ENCODE results near the gene ZBTB46.
"Not testable (repeated sequence)": the region's sequence is repeated elsewhere in the genome, so short reads cannot be mapped to it uniquely, and the experiment has no call there.

The ZBTB46 gene

DNA sequence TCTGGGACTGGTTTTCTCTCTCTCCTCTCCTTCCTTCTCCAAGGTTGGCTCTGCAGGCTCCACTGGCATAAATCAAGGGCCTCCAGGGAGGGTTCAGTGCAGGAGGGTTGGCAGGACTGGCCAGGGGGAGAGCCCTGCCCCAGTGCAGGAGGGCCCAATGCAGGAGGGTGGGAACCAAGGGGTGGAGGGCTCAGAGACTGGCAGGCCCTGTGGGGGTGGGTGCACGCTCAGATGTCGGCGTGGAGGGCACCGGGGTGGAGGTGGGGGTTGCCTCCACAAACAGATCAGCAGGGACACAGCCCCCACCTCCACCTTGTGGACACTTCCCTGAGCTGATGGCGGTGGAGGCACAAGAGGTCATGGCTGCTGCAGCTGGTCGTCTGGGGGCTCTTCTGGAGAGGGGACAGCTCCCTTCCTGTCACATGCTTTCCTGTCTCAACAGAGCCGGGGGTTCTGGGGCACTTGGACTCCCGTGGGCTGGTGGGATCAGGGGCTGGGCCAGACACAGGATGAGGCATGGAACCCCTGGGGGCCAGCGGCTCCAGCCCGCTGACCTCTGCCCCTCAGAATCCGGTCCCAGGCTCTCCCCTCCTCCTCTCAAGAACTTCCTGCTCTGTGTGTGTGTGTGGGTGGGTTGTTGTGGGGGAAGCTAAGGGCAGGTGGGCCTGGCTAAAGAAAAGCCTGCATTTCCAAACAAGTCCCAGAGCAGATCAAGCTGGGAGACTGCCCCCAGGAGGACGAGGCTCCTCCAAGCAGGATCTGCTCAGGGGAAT lies 27.5 kb upstream of the ZBTB46 start:
- no peak for DNase-seq

DNA sequence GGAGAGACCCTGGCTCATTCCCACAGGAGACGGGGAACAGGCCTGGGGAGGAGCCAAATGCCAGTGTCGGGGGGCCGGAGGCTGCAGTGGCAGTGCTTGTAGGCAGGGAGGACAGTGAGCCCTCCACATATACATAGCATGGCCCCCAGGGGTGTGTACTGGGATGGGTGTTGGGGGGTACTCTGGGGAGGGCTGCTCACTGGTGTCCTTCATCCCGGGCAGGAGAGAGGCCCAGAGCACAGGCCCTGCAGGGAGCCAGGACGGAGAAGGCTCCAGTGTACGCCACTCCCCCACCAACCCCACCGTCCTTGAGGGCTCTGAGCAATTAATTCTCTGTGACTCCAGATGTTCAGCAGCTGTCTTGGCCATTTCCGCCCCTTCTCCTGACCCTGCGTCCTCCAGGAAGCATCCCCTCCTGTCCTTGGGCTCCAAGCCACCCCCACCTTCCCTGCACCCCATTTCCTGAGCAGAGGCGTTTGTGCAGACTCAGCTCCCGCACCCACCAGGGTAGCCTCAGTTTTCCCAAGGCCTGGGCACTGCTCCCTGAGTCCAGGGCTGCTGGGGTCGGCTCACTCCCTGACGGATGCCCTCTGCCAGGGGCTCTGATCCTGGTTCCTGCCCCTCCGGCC lies 26.8 kb upstream of the ZBTB46 start:
- no peak for DNase-seq

- no peak for DNase-seq
Measured at GRCh38 chr20:63856098-63856511, 25.0 kb upstream of the ZBTB46 start.

- DNase-seq = no peak
Measured at GRCh38 chr20:63855363-63856097, 24.5 kb upstream of the ZBTB46 start.

DNA sequence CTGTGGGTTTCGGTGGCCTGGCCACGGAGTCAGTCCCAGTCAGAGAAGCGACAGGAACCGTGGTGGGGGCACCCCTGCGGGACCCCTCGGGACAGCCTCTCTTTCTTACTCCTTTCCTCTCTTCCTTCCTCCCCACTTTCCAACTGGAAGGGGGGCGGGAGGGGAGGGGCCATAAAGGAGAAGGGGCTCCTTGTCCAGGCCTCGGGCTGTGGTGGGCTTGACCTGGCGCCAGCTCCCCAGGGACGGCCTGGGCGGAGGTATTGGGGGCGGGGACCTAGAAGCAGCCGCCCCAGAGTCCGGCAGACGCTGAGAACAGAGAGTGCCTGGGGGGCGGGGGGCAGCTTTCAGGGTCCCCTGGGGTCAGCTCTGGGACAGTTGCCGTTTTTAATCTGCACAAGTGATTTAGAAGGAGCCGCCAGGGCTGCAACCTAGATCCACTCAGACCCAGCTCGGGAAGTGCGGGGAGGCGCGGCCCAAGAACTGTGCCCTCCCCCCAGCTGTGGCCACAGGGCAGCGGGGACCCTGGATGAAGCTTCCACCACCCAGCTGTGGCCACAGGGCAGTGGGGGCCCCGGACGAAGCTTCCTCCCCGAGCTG lies 23.8 kb upstream of the ZBTB46 start:
- no peak for DNase-seq

DNA sequence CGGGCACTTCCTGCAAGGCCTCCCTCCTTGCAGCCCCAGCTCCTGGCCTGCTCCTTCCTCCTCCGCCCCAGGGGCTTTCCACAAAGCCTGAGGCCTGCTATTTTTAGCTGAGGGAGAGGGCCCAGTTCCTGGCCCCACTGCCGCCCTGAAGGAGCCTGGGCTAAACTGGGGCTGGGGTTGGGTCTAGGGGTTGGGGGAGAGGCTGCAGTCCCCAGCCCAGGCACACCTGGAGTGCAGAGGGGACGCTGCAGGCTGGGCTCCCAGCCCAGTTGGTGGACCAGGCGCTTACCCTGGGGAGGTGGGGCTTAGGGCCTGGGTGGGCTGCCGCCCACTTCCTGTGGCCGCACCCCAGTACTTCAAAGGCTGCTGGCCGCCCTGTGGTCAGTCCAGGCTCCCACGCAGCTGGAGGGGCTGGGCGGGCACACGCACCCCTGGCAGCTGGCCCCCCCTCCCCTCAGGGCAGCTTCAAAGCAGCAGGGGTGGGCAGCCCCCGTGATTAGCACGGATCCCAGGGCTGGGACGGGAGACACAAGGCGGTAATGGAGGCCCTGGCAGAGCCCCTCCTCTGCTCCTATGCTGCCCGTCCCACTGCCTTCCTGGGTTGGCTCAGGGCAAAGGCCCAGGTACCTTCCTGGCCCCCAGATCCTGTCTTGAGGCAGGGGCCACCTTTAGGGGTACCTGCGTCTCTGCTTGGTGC lies 23.2 kb upstream of the ZBTB46 start:
- DNase-seq = no peak

DNA sequence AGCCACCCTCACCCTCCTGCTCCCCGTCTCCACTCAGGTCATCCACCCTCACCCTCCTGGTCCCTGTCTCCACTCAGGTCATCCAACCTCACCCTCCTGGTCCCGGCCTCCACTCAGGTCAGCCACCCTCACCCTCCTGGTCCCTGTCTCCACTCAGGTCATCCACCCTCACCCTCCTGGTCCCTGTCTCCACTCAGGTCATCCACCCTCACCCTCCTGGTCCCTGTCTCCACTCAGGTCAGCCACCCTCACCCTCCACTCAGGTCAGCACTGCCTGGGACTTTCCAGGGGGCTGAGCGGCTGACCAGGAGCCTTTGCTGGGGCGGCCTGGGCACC lies 22.6 kb upstream of the ZBTB46 start:
- not testable (repeated sequence) for DNase-seq

- not testable (repeated sequence) for DNase-seq
Measured at GRCh38 chr20:63851548-63851943, 20.5 kb upstream of the ZBTB46 start.

DNA sequence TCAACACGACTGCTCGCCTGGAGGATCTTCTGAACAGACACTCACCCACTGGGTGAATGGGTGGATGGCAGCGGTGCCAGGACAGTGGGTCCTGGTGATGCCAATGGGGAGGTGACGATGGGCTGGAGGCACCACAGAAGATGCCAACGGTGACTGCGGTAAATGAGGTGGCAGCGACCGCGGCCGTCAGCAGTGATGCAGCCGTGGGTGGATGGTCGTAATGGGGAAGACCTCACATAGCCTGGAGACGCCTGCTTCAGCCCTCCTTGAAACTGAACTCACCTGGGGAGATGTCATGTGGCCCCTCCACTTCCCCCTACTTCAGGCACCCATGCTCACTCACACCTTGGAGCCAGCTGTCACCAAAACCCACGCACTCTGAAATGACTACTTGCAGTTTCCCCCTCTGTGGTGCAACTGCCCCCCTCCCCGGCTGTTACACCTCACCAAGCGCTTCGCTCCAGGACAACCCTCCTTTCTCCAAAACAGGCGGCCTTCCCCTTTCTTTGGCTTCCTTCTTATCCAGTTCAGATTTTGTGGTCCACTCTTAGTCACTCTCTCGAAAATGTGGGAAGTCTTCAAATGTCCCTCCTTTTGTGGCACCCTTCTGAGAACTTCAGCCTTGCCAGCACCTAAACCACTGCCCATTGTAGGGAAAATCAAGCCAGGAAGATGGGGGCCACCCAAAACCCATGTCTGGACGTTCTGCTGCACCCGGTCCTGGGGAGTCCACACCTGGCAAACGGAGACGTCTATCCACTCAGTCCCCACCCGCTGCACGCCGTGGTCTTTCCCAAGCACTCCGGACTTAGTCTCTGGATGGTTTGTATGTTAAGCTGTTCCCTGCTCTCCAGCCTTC lies 19.9 kb upstream of the ZBTB46 start:
- DNase-seq = no peak

DNA sequence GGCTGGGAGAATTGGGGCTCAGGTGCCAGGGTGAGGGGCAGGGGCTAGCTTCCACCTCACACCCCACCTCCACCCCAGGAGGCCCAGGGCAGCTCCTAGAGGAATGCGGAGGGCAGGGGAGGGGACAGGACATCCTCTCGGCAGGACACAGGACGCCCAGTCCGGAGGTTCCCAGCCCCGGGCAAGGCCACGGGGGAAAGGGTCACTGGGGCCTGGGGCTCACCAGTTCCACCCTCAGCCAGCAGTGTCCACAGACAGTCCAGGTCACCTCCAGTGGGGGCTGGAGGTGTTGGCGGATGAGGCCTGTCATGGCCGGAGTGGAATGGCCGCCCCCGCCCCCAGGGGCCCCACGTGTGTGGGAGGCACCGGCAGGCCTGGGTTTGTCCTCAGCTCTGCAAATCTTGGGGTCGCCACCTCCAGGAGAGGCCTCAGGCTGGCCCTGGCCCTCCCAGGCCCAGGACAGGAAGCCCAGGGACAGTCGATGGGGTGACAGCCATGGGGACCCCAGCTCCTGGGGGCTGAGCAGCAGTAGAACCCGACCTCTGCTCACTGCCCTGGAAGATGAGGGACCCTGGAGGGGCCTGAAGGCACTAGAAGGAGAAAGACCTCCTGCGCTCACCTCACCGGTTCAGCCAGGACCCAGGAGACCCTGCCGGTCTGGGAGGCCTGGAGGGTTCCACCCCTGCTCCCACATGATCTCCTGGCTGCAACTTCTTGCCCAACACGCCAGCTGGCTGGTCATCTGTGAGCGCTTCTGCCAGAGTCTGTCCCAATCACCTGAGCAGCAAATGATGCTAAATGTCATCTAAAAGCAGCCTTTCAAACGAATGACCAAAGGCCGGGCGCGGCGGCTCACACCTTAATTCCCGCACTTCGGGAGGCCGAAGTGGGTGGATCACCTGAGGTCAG lies 17.2 kb upstream of the ZBTB46 start:
- no peak for DNase-seq

GRCh38 chr20:63847237-63848002 lies 16.4 kb upstream of the ZBTB46 start:
- no peak for DNase-seq

DNA sequence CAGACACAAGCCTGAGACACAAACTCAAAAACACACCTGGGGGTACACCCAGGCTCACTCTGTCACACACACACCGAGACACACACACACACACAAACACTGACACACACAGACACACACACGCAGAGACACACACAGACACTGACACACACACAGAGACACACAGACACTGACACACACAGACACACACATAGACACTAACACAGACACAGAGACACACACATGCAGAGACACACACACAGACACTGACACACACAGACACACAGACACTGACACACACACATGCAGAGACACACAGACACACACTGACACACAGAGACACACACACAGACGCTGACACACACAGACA lies 15.8 kb upstream of the ZBTB46 start:
- DNase-seq = no peak

DNA sequence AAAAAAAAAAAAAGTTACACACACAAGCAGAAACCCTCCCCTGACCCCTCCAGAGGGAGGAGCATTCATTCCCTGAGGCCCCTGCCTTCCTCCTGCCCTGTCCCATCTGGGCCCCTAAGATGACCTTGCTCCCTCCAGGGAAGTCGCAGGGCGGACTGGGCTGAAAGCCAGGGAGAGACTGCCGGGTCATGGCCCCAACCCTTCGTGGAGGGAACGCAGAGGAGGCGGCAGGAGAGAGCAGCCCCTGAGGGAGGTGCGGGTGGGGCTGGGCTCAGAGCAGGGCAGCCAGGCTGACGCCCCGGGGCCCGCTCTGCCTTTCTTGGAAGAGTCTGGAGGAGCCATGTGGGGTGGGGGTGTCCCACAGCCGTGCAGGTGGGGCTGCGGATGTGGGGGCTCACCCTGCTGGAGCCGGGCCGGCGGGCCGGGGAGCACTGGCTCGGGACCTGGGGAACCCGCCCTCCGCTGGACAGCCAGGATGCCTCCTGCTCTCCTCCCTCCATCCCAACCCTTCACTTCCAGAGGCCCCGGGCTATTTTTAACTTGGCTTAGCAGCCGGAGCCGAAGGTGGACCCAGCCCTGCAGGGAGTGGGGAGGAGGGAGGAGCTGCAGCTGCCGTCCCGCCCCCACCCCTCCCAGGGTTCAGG lies 15.2 kb upstream of the ZBTB46 start:
- no peak for DNase-seq

GRCh38 chr20:63844511-63844991 lies 13.5 kb upstream of the ZBTB46 start:
- no peak for DNase-seq

- DNase-seq = no peak
Measured at GRCh38 chr20:63843778-63844177, 12.7 kb upstream of the ZBTB46 start.

GRCh38 chr20:63843222-63843621 lies 12.2 kb upstream of the ZBTB46 start:
- DNase-seq = no peak

GRCh38 chr20:63842258-63842657 lies 11.2 kb upstream of the ZBTB46 start:
- DNase-seq = no peak

DNA sequence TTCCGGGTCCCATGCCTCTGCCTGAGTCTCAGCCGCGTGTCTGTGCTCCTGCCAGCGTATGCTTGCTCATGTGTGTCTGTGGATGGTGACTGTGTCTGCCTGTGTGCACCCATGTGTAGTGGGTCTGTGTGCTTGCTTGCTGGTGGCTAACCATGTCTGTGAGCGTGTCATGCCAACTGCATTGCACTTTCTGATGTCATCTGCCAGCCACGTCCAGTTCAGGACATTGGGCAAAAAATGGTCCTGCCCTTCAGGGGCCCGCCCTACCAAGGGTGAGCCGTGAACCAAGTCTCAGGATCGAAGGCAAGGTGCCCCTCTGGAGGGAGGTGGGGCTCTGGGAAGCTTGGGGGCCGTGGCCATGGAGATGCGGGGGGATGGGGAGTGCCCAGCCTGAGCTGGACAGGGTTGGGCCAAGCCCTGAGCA lies 9.4 kb upstream of the ZBTB46 start:
- DNase-seq = no peak

- DNase-seq = no peak
Measured at GRCh38 chr20:63839620-63840019, 8.6 kb upstream of the ZBTB46 start.

DNA sequence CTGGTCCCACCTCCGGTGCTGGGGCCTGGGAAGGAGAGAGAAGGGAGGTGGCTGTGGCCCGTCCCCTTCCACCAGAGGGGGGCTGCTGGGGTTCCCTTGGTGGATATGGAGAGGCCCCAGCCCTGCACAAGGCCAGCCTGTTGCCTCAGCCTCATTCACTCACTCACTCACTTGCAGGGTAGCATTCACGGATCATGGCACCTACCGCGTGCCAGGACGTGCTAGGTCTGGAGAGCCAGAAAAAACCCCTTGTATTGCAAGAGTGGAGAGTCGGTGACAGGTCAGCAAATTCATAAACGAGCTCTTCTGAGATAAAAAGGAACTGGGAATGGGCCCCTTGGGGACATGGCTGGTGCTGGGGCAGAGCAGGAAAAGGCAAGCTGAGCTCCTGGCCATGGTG lies 6.4 kb upstream of the ZBTB46 start:
- no peak for DNase-seq
